PFSK-1 (cell line): Measurements from ENCODE around the gene ST8SIA1.

Source experiments
- POLR2AphosphoS5 ChIP-seq: IDR thresholded peaks from 2 replicates; pipeline ENCODE4 v1.6.1; 2012; ENCODE audit warnings: low read depth, mild to moderate bottlenecking, control low read depth, low read length, moderate library complexity
- TAF1 ChIP-seq: IDR thresholded peaks from 2 replicates; pipeline ENCODE4 v1.6.1; 2012; ENCODE audit warnings: low read length, control low read depth, borderline replicate concordance; ENCODE audit not compliant: insufficient read depth
- TF ChIP-seq, protein P1 (sequence below), 2 experiments: IDR thresholded peaks; 2 replicates each; pipeline versions ENCODE4 v1.6.1 to v1.8.0; 2011 to 2012; ENCODE audit warnings: low read depth in 2 of 2, low read length in 2 of 2, control low read depth in 1 of 2, inconsistent platforms in 1 of 2, mild to moderate bottlenecking in 1 of 2, moderate library complexity in 1 of 2; ENCODE audit not compliant: insufficient read depth in 1 of 2

DNA sequence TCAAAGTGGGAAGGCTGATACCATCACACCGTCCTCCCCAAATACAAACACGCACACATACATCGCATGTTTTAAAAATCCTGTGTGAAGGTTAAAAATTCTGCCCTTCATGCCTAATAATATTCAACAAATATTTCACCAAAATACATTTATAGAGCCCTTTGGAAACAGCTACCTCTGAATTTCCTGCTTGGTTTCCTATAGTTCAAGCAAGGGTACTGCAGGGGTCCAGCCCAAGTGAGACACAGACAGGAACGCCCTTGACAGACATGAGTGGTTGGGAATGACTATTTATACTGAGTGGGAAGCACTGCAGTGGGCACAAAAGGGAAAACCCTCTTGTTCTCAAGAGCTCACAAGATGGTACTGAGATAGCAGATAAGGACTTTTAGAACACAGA lies 51.0 kb downstream of the ST8SIA1 start:
- no peak for TF ChIP-seq TAF1
- no peak for TF ChIP-seq POLR2AphosphoS5
- TF ChIP-seq, protein P1, sequence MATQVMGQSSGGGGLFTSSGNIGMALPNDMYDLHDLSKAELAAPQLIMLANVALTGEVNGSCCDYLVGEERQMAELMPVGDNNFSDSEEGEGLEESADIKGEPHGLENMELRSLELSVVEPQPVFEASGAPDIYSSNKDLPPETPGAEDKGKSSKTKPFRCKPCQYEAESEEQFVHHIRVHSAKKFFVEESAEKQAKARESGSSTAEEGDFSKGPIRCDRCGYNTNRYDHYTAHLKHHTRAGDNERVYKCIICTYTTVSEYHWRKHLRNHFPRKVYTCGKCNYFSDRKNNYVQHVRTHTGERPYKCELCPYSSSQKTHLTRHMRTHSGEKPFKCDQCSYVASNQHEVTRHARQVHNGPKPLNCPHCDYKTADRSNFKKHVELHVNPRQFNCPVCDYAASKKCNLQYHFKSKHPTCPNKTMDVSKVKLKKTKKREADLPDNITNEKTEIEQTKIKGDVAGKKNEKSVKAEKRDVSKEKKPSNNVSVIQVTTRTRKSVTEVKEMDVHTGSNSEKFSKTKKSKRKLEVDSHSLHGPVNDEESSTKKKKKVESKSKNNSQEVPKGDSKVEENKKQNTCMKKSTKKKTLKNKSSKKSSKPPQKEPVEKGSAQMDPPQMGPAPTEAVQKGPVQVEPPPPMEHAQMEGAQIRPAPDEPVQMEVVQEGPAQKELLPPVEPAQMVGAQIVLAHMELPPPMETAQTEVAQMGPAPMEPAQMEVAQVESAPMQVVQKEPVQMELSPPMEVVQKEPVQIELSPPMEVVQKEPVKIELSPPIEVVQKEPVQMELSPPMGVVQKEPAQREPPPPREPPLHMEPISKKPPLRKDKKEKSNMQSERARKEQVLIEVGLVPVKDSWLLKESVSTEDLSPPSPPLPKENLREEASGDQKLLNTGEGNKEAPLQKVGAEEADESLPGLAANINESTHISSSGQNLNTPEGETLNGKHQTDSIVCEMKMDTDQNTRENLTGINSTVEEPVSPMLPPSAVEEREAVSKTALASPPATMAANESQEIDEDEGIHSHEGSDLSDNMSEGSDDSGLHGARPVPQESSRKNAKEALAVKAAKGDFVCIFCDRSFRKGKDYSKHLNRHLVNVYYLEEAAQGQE (IDR thresholded peaks at IDR 0.05; ENCODE audit: insufficient read depth in 1 of 2, low read depth in 2 of 2, low read length in 2 of 2): no peak
